IMR-90 (cell line): ENCODE results near the gene ALDH7A1. TPM values are rescaled to one million over a fixed set of nuclear protein-coding genes. Genes with fewer than 3 reads are reported as not detected.

Experiments used
- ATAC-seq: fragments of 200-7000 bp; cut with Tn5 transposase; 2 replicates; pipeline ENCODE4 v1.9.1; 2020; ENCODE audit warnings: low read depth, mild to moderate bottlenecking, moderate library complexity
- BruUV-seq: library from RNA; stranded (reverse); fragments of 400-500 nt; replicated peaks from 2 replicates; lab custom pipeline; 2021; lab: Mats Ljungman, UMichigan
- CTCF ChIA-PET: fragments of 300-600 bp; formaldehyde crosslinking; extraction: SDS; loops from one replicate; lab custom pipeline; 2021; ENCODE audit warnings: antibody characterized with exemption; lab: Yijun Ruan, JAX
- POLR2A ChIA-PET: fragments of 300-600 bp; sonication (Branson Sonifier 250); formaldehyde crosslinking; loops from one replicate; lab custom pipeline; 2022; ENCODE audit warnings: antibody characterized with exemption; ENCODE audit not compliant: unreplicated experiment; lab: Charles Lee
- DNase-seq: peaks from one replicate; pipeline ENCODE4 v3.0.0; 2013
- H2AFZ ChIP-seq: replicated peaks from 2 replicates; pipeline ENCODE3; 2013; ENCODE audit warnings: low read length, mild to moderate bottlenecking; ENCODE audit not compliant: poor library complexity
- H2AK5ac ChIP-seq: 2 replicates; pipeline ENCODE4 v1.6.1; 2013; ENCODE audit warnings: low read depth, low read length, inconsistent platforms
- H2AK9ac ChIP-seq: replicated peaks from 2 replicates; pipeline ENCODE3; 2013; ENCODE audit warnings: mild to moderate bottlenecking, low read depth, low read length, moderate library complexity; ENCODE audit not compliant: poor library complexity
- H2BK120ac ChIP-seq: 2 replicates; pipeline ENCODE4 v1.6.1; 2013; ENCODE audit warnings: low read depth, low read length, inconsistent platforms
- H2BK15ac ChIP-seq: 3 replicates; pipeline ENCODE4 v1.6.1; 2013; ENCODE audit warnings: low read depth, low read length, inconsistent platforms
- H2BK20ac ChIP-seq: 2 replicates; pipeline ENCODE4 v1.6.1; 2013; ENCODE audit warnings: low read depth, mild to moderate bottlenecking, inconsistent platforms, low read length, moderate library complexity
- H2BK5ac ChIP-seq: 2 replicates; pipeline ENCODE4 v1.6.1; 2013; ENCODE audit warnings: mild to moderate bottlenecking, low read depth, low read length, inconsistent platforms; ENCODE audit not compliant: poor library complexity, severe bottlenecking
- H3K14ac ChIP-seq: replicated peaks from 2 replicates; pipeline ENCODE4 v1.6.1; 2013; ENCODE audit warnings: low read depth, low read length, inconsistent platforms
- H3K18ac ChIP-seq: 2 replicates; pipeline ENCODE4 v1.6.1; 2013; ENCODE audit warnings: low read depth, low read length, control low read depth
- H3K23ac ChIP-seq: 2 replicates; pipeline ENCODE4 v1.6.1; 2013; ENCODE audit warnings: low read depth, low read length, inconsistent platforms
- H3K27ac ChIP-seq: 2 replicates; pipeline ENCODE4 v1.5.1; 2013; ENCODE audit warnings: mild to moderate bottlenecking, control low read depth, low read length; ENCODE audit not compliant: insufficient read depth
- H3K27me3 ChIP-seq: 2 replicates; pipeline ENCODE4 v1.6.1; 2013; ENCODE audit warnings: low read length; ENCODE audit not compliant: control insufficient read depth, insufficient read depth
- H3K36me3 ChIP-seq: 2 replicates; pipeline ENCODE4 v1.6.1; 2013; ENCODE audit warnings: low read length, mixed read lengths; ENCODE audit not compliant: control insufficient read depth, insufficient read depth
- H3K4ac ChIP-seq: 2 replicates; pipeline ENCODE4 v1.6.1; 2013; ENCODE audit warnings: low read depth, low read length, inconsistent platforms
- H3K4me1 ChIP-seq: 2 replicates; pipeline ENCODE4 v1.6.1; 2013; ENCODE audit warnings: low read length, mixed read lengths; ENCODE audit not compliant: control insufficient read depth, insufficient read depth
- H3K4me2 ChIP-seq: 2 replicates; pipeline ENCODE4 v1.6.1; 2013; ENCODE audit warnings: low read depth, mild to moderate bottlenecking, control low read depth, low read length, moderate library complexity
- H3K4me3 ChIP-seq: 2 replicates; pipeline ENCODE4 v1.5.1; 2013; ENCODE audit warnings: low read depth, mild to moderate bottlenecking, control low read depth, low read length, moderate library complexity; ENCODE audit not compliant: insufficient read depth
- H3K56ac ChIP-seq: 2 replicates; pipeline ENCODE4 v1.6.1; 2013; ENCODE audit warnings: low read length, inconsistent platforms; ENCODE audit not compliant: insufficient read depth; ENCODE audit errors: extremely low read depth
- H3K79me1 ChIP-seq, 2 experiments: 2 replicates each; pipeline ENCODE4 v1.6.1; 2013; ENCODE audit warnings: low read length in 2 of 2, inconsistent platforms in 1 of 2, low read depth in 1 of 2
- H3K9ac ChIP-seq: 2 replicates; pipeline ENCODE4 v1.6.1; 2013; ENCODE audit warnings: low read depth, low read length, control low read depth
- H3K9me1 ChIP-seq: 2 replicates; pipeline ENCODE4 v1.6.1; 2013; ENCODE audit warnings: low read length, inconsistent platforms; ENCODE audit not compliant: insufficient read depth
- H3K9me3 ChIP-seq: 2 replicates; pipeline ENCODE4 v1.6.1; 2013; ENCODE audit warnings: low read length; ENCODE audit not compliant: control insufficient read depth, insufficient read depth
- H4K20me1 ChIP-seq: 2 replicates; pipeline ENCODE4 v1.6.1; 2013; ENCODE audit warnings: low read length, inconsistent platforms; ENCODE audit not compliant: insufficient read depth
- H4K5ac ChIP-seq: 2 replicates; pipeline ENCODE4 v1.6.1; 2013; ENCODE audit warnings: mild to moderate bottlenecking, low read depth, low read length, control low read depth
- H4K8ac ChIP-seq, 2 experiments: 2 replicates each; pipeline ENCODE4 v1.6.1; 2013; ENCODE audit warnings: low read depth in 2 of 2, low read length in 2 of 2, control low read depth in 1 of 2, inconsistent platforms in 1 of 2
- H4K91ac ChIP-seq: 2 replicates; pipeline ENCODE4 v1.6.1; 2013; ENCODE audit warnings: low read depth, low read length, inconsistent platforms; ENCODE audit not compliant: insufficient read depth
- BHLHE40 ChIP-seq: fragments of 150-350 bp; IDR thresholded peaks from 2 replicates; pipeline ENCODE4 v1.6.1; 2016; ENCODE audit warnings: mild to moderate bottlenecking, low read depth, low read length
- CEBPB ChIP-seq: IDR thresholded peaks from 2 replicates; pipeline ENCODE4 v1.6.1; 2012; ENCODE audit warnings: low read depth, low read length, improper control_type of control experiment
- CHD1 ChIP-seq: IDR thresholded peaks from 2 replicates; pipeline ENCODE4 v1.6.1; 2012; ENCODE audit warnings: low read depth, low read length, improper control_type of control experiment
- CTCF ChIP-seq: conservative IDR thresholded peaks from 2 replicates; pipeline ENCODE4 v1.5.1; 2012; ENCODE audit warnings: mild to moderate bottlenecking, low read depth, low read length, improper control_type of control experiment
- ELK1 ChIP-seq: fragments of 150-350 bp; IDR thresholded peaks from 2 replicates; pipeline ENCODE4 v1.6.1; 2016; ENCODE audit warnings: low read depth, mild to moderate bottlenecking, low read length, moderate library complexity, borderline replicate concordance
- FOS ChIP-seq: fragments of 150-350 bp; IDR thresholded peaks from 2 replicates; pipeline ENCODE4 v1.6.1; 2016; ENCODE audit warnings: low read depth, low read length
- MAFK ChIP-seq: IDR thresholded peaks from 2 replicates; pipeline ENCODE4 v1.6.1; 2012; ENCODE audit warnings: low read depth, low read length, improper control_type of control experiment
- MAZ ChIP-seq: IDR thresholded peaks from 2 replicates; pipeline ENCODE4 v1.6.1; 2012; ENCODE audit warnings: low read depth, mild to moderate bottlenecking, low read length, improper control_type of control experiment, moderate library complexity, borderline replicate concordance
- MXI1 ChIP-seq: IDR thresholded peaks from 2 replicates; pipeline ENCODE4 v1.6.1; 2012; ENCODE audit warnings: low read depth, mild to moderate bottlenecking, low read length, moderate library complexity, borderline replicate concordance
- NFE2L2 ChIP-seq: fragments of 150-350 bp; IDR thresholded peaks from 2 replicates; pipeline ENCODE4 v1.6.1; 2016; ENCODE audit warnings: low read depth, mild to moderate bottlenecking, low read length
- POLR2A ChIP-seq: IDR thresholded peaks from 2 replicates; pipeline ENCODE4 v1.6.1; 2012; ENCODE audit warnings: mild to moderate bottlenecking, low read depth, low read length
- RAD21 ChIP-seq: IDR thresholded peaks from 2 replicates; pipeline ENCODE4 v1.6.1; 2012; ENCODE audit warnings: low read length, improper control_type of control experiment
- RCOR1 ChIP-seq: IDR thresholded peaks from 2 replicates; pipeline ENCODE4 v1.6.1; 2012; ENCODE audit warnings: mild to moderate bottlenecking, low read length, improper control_type of control experiment; ENCODE audit not compliant: insufficient replicate concordance
- RFX5 ChIP-seq: IDR thresholded peaks from 2 replicates; pipeline ENCODE4 v1.8.0; 2012; ENCODE audit warnings: low read depth, mild to moderate bottlenecking, low read length, moderate library complexity
- SMC3 ChIP-seq: fragments of 150-350 bp; IDR thresholded peaks from 2 replicates; pipeline ENCODE4 v1.6.1; 2016; ENCODE audit warnings: low read depth, mild to moderate bottlenecking, antibody characterized with exemption, low read length, moderate library complexity
- WGBS, 2 experiments: methylation state at CpG; one replicate each; pipeline versions ENCODE4 v1.1.5 to v1.1.7; 2013; ENCODE audit warnings: missing lambda C conversion rate in 2 of 2; ENCODE audit not compliant: insufficient read length in 1 of 2; ENCODE audit errors: extremely low coverage in 2 of 2; 5-methylcytosine and 5-hydroxymethylcytosine counted together
- dilution Hi-C: fragments of 300-500 bp; cut with HindIII; formaldehyde crosslinking; loops from one replicate; pipeline ENCODE4 v1.14.3; 2018; ENCODE audit warnings: low sequenced_read_pairs; ENCODE audit not compliant: unreplicated experiment
- in situ Hi-C: fragments of 300-500 bp; cut with MboI; formaldehyde crosslinking; loops from 3 replicates; pipeline ENCODE4 v1.14.3; 2019; ENCODE audit warnings: low sequenced_read_pairs, inconsistent platforms, mixed read lengths
- intact Hi-C: fragments of 100-400 bp; cut with micrococcal nuclease; formaldehyde crosslinking; loops from 2 replicates; pipeline ENCODE4 v1.10.0; 2022
- polyA plus RNA-seq, 3 experiments: library from polyadenylated mRNA; depleted of rRNA; stranded (reverse); fragments of >200 nt; gene quantifications; 2 replicates each; pipeline ENCODE4 v1.2.3, GENCODE V29; 2012; ENCODE audit warnings: low replicate concordance in 1 of 3
- total RNA-seq: library from RNA; depleted of rRNA; stranded (reverse); fragments of >200 nt; gene quantifications from 2 replicates; pipeline ENCODE4 v1.2.3, GENCODE V29; 2012

Gene ALDH7A1
- total and polyA plus RNA-seq, 2 of the 4 experiments (the other 2 are of a cell fraction) = 40.9 to 62.2 TPM

GRCh38 chr5:126544087-126544740 lies 50.8 kb downstream of the ALDH7A1 start:
- ChIA-PET CTCF (interaction anchor here (1.4 kb wide), 1 partner anchor 205 kb away, joined by 6 read pairs; no protein-coding TSS in a partner anchor), POLR2A (no interaction called here)
- Histone ChIP-seq H4K20me1 (no peaks in the 10 kb centered on the region), H3K9ac (no peak overlapping the region), H3K79me1 (0 out of 4 replicates have a peak, but pooled peaks cover 0 to 3% of the 10 kb centered on the region in 2 experiments), H2AFZ (no peak overlapping the region), H4K91ac (no peak overlapping the region), H2AK9ac (no peak overlapping the region), H3K4me1 (no peaks in the 10 kb centered on the region), H3K27ac (no peak overlapping the region), H3K18ac (no peak overlapping the region), H4K8ac (no peak overlapping the region), H4K5ac (no peak overlapping the region), H2BK20ac (no peak overlapping the region), H3K9me3 (no peaks in the 10 kb centered on the region), H3K14ac (no peak overlapping the region), H3K56ac (no peak overlapping the region), H2AK5ac (no peak overlapping the region), H2BK5ac (no peak overlapping the region), H3K4me2 (no peak overlapping the region), H3K23ac (no peak overlapping the region), H3K4me3 (no peak overlapping the region), H3K36me3 (peaks cover 18% of the 10 kb centered on the region; the same call in 1 of the 2 replicates), H3K27me3 (no peaks in the 10 kb centered on the region), H2BK120ac (no peak overlapping the region), H2BK15ac (no peak overlapping the region), H3K9me1 (no peaks in the 10 kb centered on the region), H3K4ac (no peak overlapping the region)
- 62 to 100% methylated on average over 1 to 5 of the region's 12 CpGs for WGBS, 2 experiments
- in situ Hi-C loops (no loop called here), intact Hi-C loops (loop anchor here (5.0 kb wide), 1 partner anchor 258 kb away; no protein-coding TSS in a partner anchor), dilution Hi-C loops (loop anchor here (10.0 kb wide), 1 partner anchor 199 kb away; no protein-coding TSS in a partner anchor)
- ATAC-seq = peak; percentile 64
- TSS peak; percentile 66 for BruUV-seq
- DNase-seq = peak; percentile 44
- TF ChIP-seq BHLHE40 = no peak
- TF ChIP-seq CHD1 = no peak
- no peak for TF ChIP-seq MAFK
- no peak for TF ChIP-seq CEBPB
- no peak for TF ChIP-seq RCOR1
- TF ChIP-seq SMC3 = peak; percentile 48; the same call in 1 of the 2 replicates
- TF ChIP-seq NFE2L2 = no peak
- no peak for TF ChIP-seq FOS
- no peak for TF ChIP-seq RFX5
- peak; percentile 36 for TF ChIP-seq RAD21
- TF ChIP-seq ELK1 = no peak
- peak; percentile 48 for TF ChIP-seq CTCF
- TF ChIP-seq MXI1 = no peak
- no peak for TF ChIP-seq MAZ
- TF ChIP-seq POLR2A = no peak
